HCT116 (cell line): ENCODE data around the gene MYO10. TPM values are rescaled to one million over a fixed set of nuclear protein-coding genes. Genes with fewer than 3 reads are reported as not detected.

Source experiments
- ATAC-seq: fragments of 200-7000 bp; cut with Tn5 transposase; 2 replicates; pipeline ENCODE4 v1.9.1; 2020; ENCODE audit warnings: mild to moderate bottlenecking, moderate library complexity
- BruUV-seq: library from RNA; stranded (reverse); fragments of 400-500 nt; replicated peaks from 2 replicates; lab custom pipeline; 2021; lab: Mats Ljungman, UMichigan
- CTCF ChIA-PET: fragments of 300-600 bp; sonication (Branson Sonifier 250); formaldehyde crosslinking; loops from one replicate; lab custom pipeline; 2021; ENCODE audit warnings: antibody characterized with exemption; lab: Charles Lee
- POLR2A ChIA-PET: fragments of 300-600, 350-600 bp; sonication (Branson Sonifier 250); formaldehyde crosslinking; loops from one replicate; lab custom pipeline; 2021; ENCODE audit warnings: antibody characterized with exemption; lab: Charles Lee
- RAD21 ChIA-PET, 2 experiments: fragments of 300-600 bp; sonication (Branson Sonifier 250); formaldehyde crosslinking; loops; one replicate each; lab custom pipeline; 2023; ENCODE audit warnings: low total read pairs in 2 of 2; ENCODE audit not compliant: uncharacterized antibody in 2 of 2, unreplicated experiment in 2 of 2, low non-redundant PET in 1 of 2; lab: Charles Lee
- DNase-seq: peaks from one replicate; pipeline ENCODE4 v3.0.0-alpha.2; 2010; ENCODE audit warnings: low read depth, low spot score
- H2AFZ ChIP-seq: fragments of 200-600 bp; shearing (Covaris generic), sonication (generic); 2 replicates; pipeline ENCODE4 v1.6.1; 2017; ENCODE audit warnings: low read depth, mixed run types, mixed read lengths, antibody characterized with exemption, low read length; ENCODE audit not compliant: poor library complexity, severe bottlenecking
- H3K27ac ChIP-seq: 2 replicates; pipeline ENCODE4 v1.5.1; 2012; ENCODE audit warnings: low read depth, low read length
- H3K27me3 ChIP-seq: fragments of 200-600 bp; sonication (generic); 2 replicates; pipeline ENCODE4 v1.6.1; 2016; ENCODE audit warnings: mixed run types, low read length, mixed read lengths; ENCODE audit not compliant: insufficient read depth
- H3K36me3 ChIP-seq, 2 experiments: fragments of 200-500 bp in 1 of 2; fragments of 200-600 bp in 1 of 2; sonication (Bioruptor generic) in 1 of 2; sonication (generic) in 1 of 2; 2 replicates each; pipeline versions ENCODE4 v1.5.1 to v1.6.1; 2014 to 2016; ENCODE audit warnings: low read length in 2 of 2, inconsistent platforms in 1 of 2, mixed read lengths in 1 of 2, mixed run types in 1 of 2; ENCODE audit not compliant: insufficient read depth in 2 of 2, control insufficient read depth in 1 of 2
- H3K4me1 ChIP-seq, 2 experiments: fragments of 200-600 bp in 1 of 2; sonication (generic) in 1 of 2; 2 replicates each; pipeline versions ENCODE4 v1.5.1 to v1.6.1; 2012 to 2017; ENCODE audit warnings: low read length in 2 of 2, inconsistent platforms in 1 of 2, mild to moderate bottlenecking in 1 of 2, mixed read lengths in 1 of 2, mixed run types in 1 of 2, moderate library complexity in 1 of 2; ENCODE audit not compliant: insufficient read depth in 2 of 2, control insufficient read depth in 1 of 2
- H3K4me2 ChIP-seq: fragments of 200-600 bp; sonication (generic); 2 replicates; pipeline ENCODE4 v1.6.1; 2017; ENCODE audit warnings: mixed run types, low read length, mixed read lengths
- H3K4me3 ChIP-seq, 2 experiments: fragments of 200-600 bp in 1 of 2; sonication (generic) in 1 of 2; replicated peaks in 1 of 2; 2 replicates each; pipeline ENCODE4 v1.5.1; 2011 to 2016; ENCODE audit warnings: low read length in 2 of 2, control low read depth in 1 of 2, low read depth in 1 of 2, mild to moderate bottlenecking in 1 of 2, mixed read lengths in 1 of 2, mixed run types in 1 of 2
- H3K79me2 ChIP-seq: fragments of 200-600 bp; sonication (generic); 2 replicates; pipeline ENCODE4 v1.6.1; 2017; ENCODE audit warnings: mild to moderate bottlenecking, mixed run types, low read length, moderate library complexity, mixed read lengths; ENCODE audit not compliant: insufficient read depth
- H3K9ac ChIP-seq: fragments of 200-600 bp; sonication (generic); 2 replicates; pipeline ENCODE4 v1.6.1; 2016; ENCODE audit warnings: low read length, mixed read lengths
- H3K9me2 ChIP-seq: fragments of 200-600 bp; sonication (generic), shearing (Covaris generic); 2 replicates; pipeline ENCODE4 v1.6.1; 2017; ENCODE audit warnings: mixed run types, mild to moderate bottlenecking, moderate library complexity; ENCODE audit not compliant: insufficient read depth
- H3K9me3 ChIP-seq, 2 experiments: fragments of 200-500 bp in 1 of 2; fragments of 200-600 bp in 1 of 2; sonication (Bioruptor generic) in 1 of 2; sonication (generic) in 1 of 2; 2 replicates each; pipeline ENCODE4 v1.6.1; 2014 to 2017; ENCODE audit warnings: low read length in 2 of 2, mixed read lengths in 2 of 2, inconsistent platforms in 1 of 2, low read depth in 1 of 2, mild to moderate bottlenecking in 1 of 2, mixed run types in 1 of 2, moderate library complexity in 1 of 2; ENCODE audit not compliant: control insufficient read depth in 1 of 2, insufficient read depth in 1 of 2
- H4K20me1 ChIP-seq: fragments of 200-600 bp; sonication (generic), shearing (Covaris generic); 2 replicates; pipeline ENCODE4 v1.6.1; 2017; ENCODE audit warnings: mixed run types, mild to moderate bottlenecking, moderate library complexity; ENCODE audit not compliant: insufficient read depth
- ATF3 ChIP-seq: IDR thresholded peaks from 2 replicates; pipeline ENCODE4 v1.6.1; 2012
- CBX3 ChIP-seq: IDR thresholded peaks from 2 replicates; pipeline ENCODE4 v1.6.1; 2012; ENCODE audit warnings: low read depth
- CEBPB ChIP-seq: IDR thresholded peaks from 2 replicates; pipeline ENCODE4 v1.6.1; 2012; ENCODE audit warnings: low read depth
- CTCF ChIP-seq, 3 experiments: fragments of 200-600 bp in 1 of 3; sonication (generic) in 1 of 3; IDR thresholded peaks in 2 of 3; conservative IDR thresholded peaks in 1 of 3; 2 replicates each; pipeline ENCODE4 v1.5.1; 2012 to 2017; ENCODE audit warnings: low read depth in 2 of 3, low read length in 2 of 3, antibody characterized with exemption in 1 of 3, borderline replicate concordance in 1 of 3, control low read depth in 1 of 3, mild to moderate bottlenecking in 1 of 3, mixed read lengths in 1 of 3, mixed run types in 1 of 3, moderate library complexity in 1 of 3; ENCODE audit not compliant: insufficient read depth in 1 of 3
- EZH2 ChIP-seq: fragments of 200-600 bp; sonication (generic); IDR thresholded peaks from 2 replicates; pipeline ENCODE4 v1.6.1; 2017; ENCODE audit warnings: antibody characterized with exemption, mixed run types
- EZH2phosphoT487 ChIP-seq: fragments of 200-600 bp; IDR thresholded peaks from 2 replicates; pipeline ENCODE4 v1.6.1; 2018; ENCODE audit warnings: antibody characterized with exemption, borderline replicate concordance
- FOSL1 ChIP-seq: IDR thresholded peaks from 2 replicates; pipeline ENCODE4 v1.6.1; 2012; ENCODE audit warnings: low read depth
- JUND ChIP-seq: IDR thresholded peaks from 2 replicates; pipeline ENCODE4 v1.6.1; 2012
- POLR2A ChIP-seq: IDR thresholded peaks from 2 replicates; pipeline ENCODE4 v1.7.0; 2011; ENCODE audit warnings: borderline replicate concordance; ENCODE audit not compliant: insufficient read depth, insufficient read length; ENCODE audit errors: extremely low read depth
- POLR2AphosphoS5 ChIP-seq: IDR thresholded peaks from 2 replicates; pipeline ENCODE4 v1.6.1; 2011; ENCODE audit warnings: mild to moderate bottlenecking, low read depth, low read length, moderate library complexity
- RAD21 ChIP-seq: IDR thresholded peaks from 2 replicates; pipeline ENCODE4 v1.6.1; 2012; ENCODE audit warnings: low read depth, mild to moderate bottlenecking
- SP1 ChIP-seq: IDR thresholded peaks from 2 replicates; pipeline ENCODE4 v1.6.1; 2012; ENCODE audit warnings: low read depth
- TCF7L2 ChIP-seq: IDR thresholded peaks from 2 replicates; pipeline ENCODE4 v1.7.0; 2011; ENCODE audit warnings: borderline replicate concordance, inconsistent platforms; ENCODE audit not compliant: insufficient read depth, insufficient read length; ENCODE audit errors: extremely low read depth
- YY1 ChIP-seq: IDR thresholded peaks from 2 replicates; pipeline ENCODE4 v1.6.1; 2011; ENCODE audit warnings: low read length, low read depth, moderate library complexity, mild to moderate bottlenecking; ENCODE audit not compliant: insufficient replicate concordance; ENCODE audit errors: extremely low read depth
- ZBTB33 ChIP-seq: IDR thresholded peaks from 2 replicates; pipeline ENCODE4 v1.6.1; 2011; ENCODE audit warnings: mild to moderate bottlenecking, low read length, moderate library complexity; ENCODE audit not compliant: insufficient replicate concordance; ENCODE audit errors: extremely low read depth
- ZNF274 ChIP-seq: fragments of 200-500 bp; sonication (Bioruptor generic); IDR thresholded peaks from 2 replicates; pipeline ENCODE4 v1.6.1; 2014; ENCODE audit warnings: mild to moderate bottlenecking, low read depth, low read length, inconsistent platforms
- intact Hi-C: fragments of 100-400 bp; cut with micrococcal nuclease; formaldehyde crosslinking; loops from 2 replicates; pipeline ENCODE4 v1.10.0; 2022
- total RNA-seq: library from RNA; stranded (reverse); gene quantifications from one replicate; pipeline ENCODE4 v1.2.1, GENCODE V29; 2021; ENCODE audit not compliant: unreplicated experiment

Gene MYO10
- total RNA-seq, 1 experiment from 2014 or later, result 34.9 TPM

- intact Hi-C loops, result no loop called here
- CTCF ChIA-PET, result no interaction called here
These were observed 159.4 kb downstream of the MYO10 start for GRCh38 chr5:16776611-16777251.

More at GRCh38 chr5:16776611-16777251, 159.4 kb downstream of the MYO10 start:
- H3K27me3 ChIP-seq, result no peaks in the 10 kb centered on the region
- ChIA-PET POLR2A (no interaction called here), RAD21 (no interaction called here)
- H3K4me2 ChIP-seq, result no peak overlapping the region
- DNase-seq, result no peak
- no peaks in the 10 kb centered on the region for H3K9me3 ChIP-seq
- H3K36me3 ChIP-seq, result peaks cover 3 to 5% of the 10 kb centered on the region in 2 experiments; a peak in 2 of 4 replicates
- H3K4me1 ChIP-seq, result no peaks in the 10 kb centered on the region
- no peak overlapping the region for H2AFZ ChIP-seq
- H4K20me1 ChIP-seq, result no peaks in the 10 kb centered on the region
- H3K79me2 ChIP-seq, result no peaks in the 10 kb centered on the region
- no peak overlapping the region for H3K4me3 ChIP-seq
- H3K9ac ChIP-seq, result no peak overlapping the region
- H3K9me2 ChIP-seq, result no peaks in the 10 kb centered on the region
- no peak overlapping the region for H3K27ac ChIP-seq
- no peak for ATAC-seq
- no TSS peak for BruUV-seq
- no peak for TF ChIP-seq ZBTB33
- no peak for TF ChIP-seq CBX3
- no peak for TF ChIP-seq POLR2AphosphoS5
- no peak for TF ChIP-seq EZH2
- no peak for TF ChIP-seq ATF3
- TF ChIP-seq EZH2phosphoT487, result no peak
- no peak for TF ChIP-seq ZNF274
- no peak for TF ChIP-seq POLR2A
- TF ChIP-seq SP1, result no peak
- no peak for TF ChIP-seq FOSL1
- no peak for TF ChIP-seq CTCF (IDR thresholded peaks at IDR 0.05 in 2 of 3, conservative IDR thresholded peaks at IDR 0.05 in 1 of 3; ENCODE audit: borderline replicate concordance in 1 of 3, insufficient read depth in 1 of 3, low read depth in 2 of 3, low read length in 2 of 3)
- no peak for TF ChIP-seq TCF7L2
- no peak for TF ChIP-seq JUND
- TF ChIP-seq CEBPB, result no peak
- TF ChIP-seq RAD21, result no peak
- no peak for TF ChIP-seq YY1
